Measurements from ENCODE around the gene ZNF532. TPM values are rescaled to one million over a fixed set of nuclear protein-coding genes. Genes with fewer than 3 reads are reported as not detected.

ZNF532 gene
- total and polyA plus RNA-seq, 2 of the 13 experiments (the other 11 are each of a cell fraction or from before 2014, with no cell fraction given): not detected

DNA sequence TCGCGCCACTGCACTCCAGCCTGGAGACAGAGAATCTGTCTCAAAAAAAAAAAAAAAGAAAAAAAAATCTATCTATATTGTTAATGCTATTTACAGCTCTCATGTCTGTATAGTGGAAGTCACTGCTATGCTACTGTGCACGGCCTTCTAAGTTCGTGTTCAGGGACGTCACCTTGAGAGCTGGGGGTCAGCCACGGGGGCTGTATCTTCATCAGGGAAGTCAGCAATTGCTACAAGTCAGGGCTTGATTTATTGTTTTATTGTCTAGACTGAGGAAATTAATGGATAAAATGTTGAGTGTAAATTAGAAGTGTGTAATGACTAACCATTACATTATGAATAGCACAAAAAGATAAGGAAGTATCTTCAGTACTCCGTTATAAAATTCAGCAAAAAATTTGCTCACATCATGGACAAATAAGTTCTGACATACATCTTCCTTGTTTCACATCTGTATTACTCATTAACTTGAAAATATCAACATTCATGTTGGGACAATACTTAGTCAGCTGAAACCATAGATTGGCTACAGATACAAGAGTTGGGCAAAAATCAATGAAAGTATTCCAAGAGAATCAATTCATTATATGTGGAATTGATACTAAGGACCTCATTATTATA is 138.4 kb downstream of the ZNF532 start:
- ChIA-PET POLR2A (no interaction called here), CTCF (ENCODE audit: low intra/inter-chr PET ratio, low total read pairs) (no interaction called here)
- H3K27ac ChIP-seq (ENCODE audit: extremely low read length, insufficient read depth, low read length): no peak overlapping the region
- no peak overlapping the region for H3K4me3 ChIP-seq (replicated peaks in 1 of 3; ENCODE audit: insufficient read depth in 1 of 3, low read depth in 2 of 3, low read length in 3 of 3)
- WGBS (ENCODE audit: low lambda C conversion rate): 4% methylated on average over 7 of the region's 7 CpGs
- intact Hi-C loops (cut with micrococcal nuclease; ENCODE audit: unreplicated experiment) (no loop called here), in situ Hi-C loops (cut with HindIII; ENCODE audit: extremely low pct_ligation_motif_present, low pct_unique_long_range_greater_than_20kb) (no loop called here)
- no peaks in the 10 kb centered on the region for H3K9me3 ChIP-seq (ENCODE audit: low read length)
- TF ChIP-seq, protein P1, sequence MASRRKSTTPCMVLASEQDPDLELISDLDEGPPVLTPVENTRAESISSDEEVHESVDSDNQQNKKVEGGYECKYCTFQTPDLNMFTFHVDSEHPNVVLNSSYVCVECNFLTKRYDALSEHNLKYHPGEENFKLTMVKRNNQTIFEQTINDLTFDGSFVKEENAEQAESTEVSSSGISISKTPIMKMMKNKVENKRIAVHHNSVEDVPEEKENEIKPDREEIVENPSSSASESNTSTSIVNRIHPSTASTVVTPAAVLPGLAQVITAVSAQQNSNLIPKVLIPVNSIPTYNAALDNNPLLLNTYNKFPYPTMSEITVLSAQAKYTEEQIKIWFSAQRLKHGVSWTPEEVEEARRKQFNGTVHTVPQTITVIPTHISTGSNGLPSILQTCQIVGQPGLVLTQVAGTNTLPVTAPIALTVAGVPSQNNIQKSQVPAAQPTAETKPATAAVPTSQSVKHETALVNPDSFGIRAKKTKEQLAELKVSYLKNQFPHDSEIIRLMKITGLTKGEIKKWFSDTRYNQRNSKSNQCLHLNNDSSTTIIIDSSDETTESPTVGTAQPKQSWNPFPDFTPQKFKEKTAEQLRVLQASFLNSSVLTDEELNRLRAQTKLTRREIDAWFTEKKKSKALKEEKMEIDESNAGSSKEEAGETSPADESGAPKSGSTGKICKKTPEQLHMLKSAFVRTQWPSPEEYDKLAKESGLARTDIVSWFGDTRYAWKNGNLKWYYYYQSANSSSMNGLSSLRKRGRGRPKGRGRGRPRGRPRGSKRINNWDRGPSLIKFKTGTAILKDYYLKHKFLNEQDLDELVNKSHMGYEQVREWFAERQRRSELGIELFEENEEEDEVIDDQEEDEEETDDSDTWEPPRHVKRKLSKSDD (CRISPR knock-in tag; IDR thresholded peaks at IDR 0.05; ENCODE audit: low read depth): no peak
- TF ChIP-seq ISX (CRISPR knock-in tag; conservative IDR thresholded peaks at IDR 0.05) (no peak), NRL (CRISPR knock-in tag; IDR thresholded peaks at IDR 0.05; ENCODE audit: borderline replicate concordance) (no peak), ZBTB8A (CRISPR knock-in tag; IDR thresholded peaks at IDR 0.05; ENCODE audit: borderline replicate concordance, low read depth) (no peak), KDM1A (CRISPR knock-in tag; IDR thresholded peaks at IDR 0.05) (no peak), ZNF883 (CRISPR knock-in tag; IDR thresholded peaks at IDR 0.05; ENCODE audit: not compliant biosample characterization) (no peak), NCOA1 (CRISPR knock-in tag; IDR thresholded peaks at IDR 0.05) (no peak), MTF1 (CRISPR knock-in tag; IDR thresholded peaks at IDR 0.05) (no peak), CBFB (CRISPR knock-in tag; IDR thresholded peaks at IDR 0.05) (no peak), AGO2 (optimal IDR thresholded peaks at IDR 0.05; ENCODE audit: low read depth, low read length) (no peak), ZNF605 (CRISPR knock-in tag; IDR thresholded peaks at IDR 0.05) (no peak), ZC3H13 (CRISPR knock-in tag; IDR thresholded peaks at IDR 0.05) (no peak), ZNF563 (CRISPR knock-in tag; IDR thresholded peaks at IDR 0.05) (no peak), ZNF780A (CRISPR knock-in tag; IDR thresholded peaks at IDR 0.05) (no peak)
- TF ChIP-seq, protein P2, sequence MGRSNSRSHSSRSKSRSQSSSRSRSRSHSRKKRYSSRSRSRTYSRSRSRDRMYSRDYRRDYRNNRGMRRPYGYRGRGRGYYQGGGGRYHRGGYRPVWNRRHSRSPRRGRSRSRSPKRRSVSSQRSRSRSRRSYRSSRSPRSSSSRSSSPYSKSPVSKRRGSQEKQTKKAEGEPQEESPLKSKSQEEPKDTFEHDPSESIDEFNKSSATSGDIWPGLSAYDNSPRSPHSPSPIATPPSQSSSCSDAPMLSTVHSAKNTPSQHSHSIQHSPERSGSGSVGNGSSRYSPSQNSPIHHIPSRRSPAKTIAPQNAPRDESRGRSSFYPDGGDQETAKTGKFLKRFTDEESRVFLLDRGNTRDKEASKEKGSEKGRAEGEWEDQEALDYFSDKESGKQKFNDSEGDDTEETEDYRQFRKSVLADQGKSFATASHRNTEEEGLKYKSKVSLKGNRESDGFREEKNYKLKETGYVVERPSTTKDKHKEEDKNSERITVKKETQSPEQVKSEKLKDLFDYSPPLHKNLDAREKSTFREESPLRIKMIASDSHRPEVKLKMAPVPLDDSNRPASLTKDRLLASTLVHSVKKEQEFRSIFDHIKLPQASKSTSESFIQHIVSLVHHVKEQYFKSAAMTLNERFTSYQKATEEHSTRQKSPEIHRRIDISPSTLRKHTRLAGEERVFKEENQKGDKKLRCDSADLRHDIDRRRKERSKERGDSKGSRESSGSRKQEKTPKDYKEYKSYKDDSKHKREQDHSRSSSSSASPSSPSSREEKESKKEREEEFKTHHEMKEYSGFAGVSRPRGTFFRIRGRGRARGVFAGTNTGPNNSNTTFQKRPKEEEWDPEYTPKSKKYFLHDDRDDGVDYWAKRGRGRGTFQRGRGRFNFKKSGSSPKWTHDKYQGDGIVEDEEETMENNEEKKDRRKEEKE (IDR thresholded peaks at IDR 0.05): no peak
- no peaks in the 10 kb centered on the region for H3K4me1 ChIP-seq (ENCODE audit: insufficient read depth, low read length)
- H3K9ac ChIP-seq (ENCODE audit: insufficient read depth, low read depth, low read length): no peak overlapping the region
- H3K79me2 ChIP-seq (ENCODE audit: insufficient read depth, low read length): no peaks in the 10 kb centered on the region
- no peaks in the 10 kb centered on the region for H4K20me1 ChIP-seq (ENCODE audit: insufficient read depth, low read length)
- H3K4me2 ChIP-seq (ENCODE audit: low read depth, low read length): no peak overlapping the region
- H2AFZ ChIP-seq (ENCODE audit: low read length): no peak overlapping the region
- H3K27me3 ChIP-seq (ENCODE audit: control insufficient read depth in 1 of 2, insufficient read depth in 2 of 2, low read length in 2 of 2): peaks cover 0 to 9% of the 10 kb centered on the region in 2 experiments; a peak in 1 of 5 replicates
- DNase-seq (ENCODE audit: low spot score): no peak
- FAIRE-seq: no peak
- H3K36me3 ChIP-seq (replicated peaks in 1 of 2; ENCODE audit: control insufficient read depth in 1 of 2, insufficient read depth in 2 of 2, low read length in 2 of 2): no peaks in the 10 kb centered on the region
- BruUV-seq (replicated peaks): no TSS peak
- ATAC-seq: no peak
